Liver (tissue), 3 donors: Measurements from ENCODE around the gene RNASEH2A.

ENCODE experiments used
- ATF3 ChIP-seq: IDR thresholded peaks from 2 replicates; pipeline ENCODE4 v1.6.1; 2016; ENCODE audit warnings: antibody characterized with exemption
- CTCF ChIP-seq: fragments of 150-350 bp; IDR thresholded peaks from 2 replicates; pipeline ENCODE4 v1.5.1; 2017; ENCODE audit warnings: improper control_type of control experiment, low read depth, low read length; ENCODE audit not compliant: missing input control
- EGR1 ChIP-seq, 2 donors: IDR thresholded peaks; 2 replicates each; pipeline ENCODE4 v1.6.1; 2016 to 2018; ENCODE audit warnings: antibody characterized with exemption in 2 of 2, low read depth in 2 of 2
- FOXA1 ChIP-seq: IDR thresholded peaks from 2 replicates; pipeline ENCODE4 v1.6.1; 2016; ENCODE audit warnings: antibody characterized with exemption
- GABPA ChIP-seq, 2 donors: IDR thresholded peaks in 1 of 2; conservative IDR thresholded peaks in 1 of 2; 2 replicates each; pipeline ENCODE4 v1.6.1; 2016; ENCODE audit warnings: antibody characterized with exemption in 2 of 2, mild to moderate bottlenecking in 1 of 2, moderate library complexity in 1 of 2
- JUND ChIP-seq, 2 donors: IDR thresholded peaks; 2 replicates each; pipeline ENCODE4 v1.6.1; 2016; ENCODE audit warnings: antibody characterized with exemption in 2 of 2
- MAX ChIP-seq: IDR thresholded peaks from 2 replicates; pipeline ENCODE4 v1.6.1; 2016; ENCODE audit warnings: antibody characterized with exemption
- RAD21 ChIP-seq, 2 donors: IDR thresholded peaks; 2 replicates each; pipeline ENCODE4 v1.6.1; 2016; ENCODE audit warnings: antibody characterized with exemption in 2 of 2, mild to moderate bottlenecking in 2 of 2
- REST ChIP-seq: IDR thresholded peaks from 2 replicates; pipeline ENCODE4 v1.6.1; 2016; ENCODE audit warnings: antibody characterized with exemption, mild to moderate bottlenecking
- RXRA ChIP-seq, 2 donors: IDR thresholded peaks; 2 replicates each; pipeline ENCODE4 v1.6.1; 2017 to 2018; ENCODE audit warnings: antibody characterized with exemption in 2 of 2, mild to moderate bottlenecking in 1 of 2
- SP1 ChIP-seq: IDR thresholded peaks from 2 replicates; pipeline ENCODE4 v1.6.1; 2018; ENCODE audit warnings: antibody characterized with exemption, mild to moderate bottlenecking
- TAF1 ChIP-seq: conservative IDR thresholded peaks from 2 replicates; pipeline ENCODE4 v1.6.1; 2016; ENCODE audit warnings: antibody characterized with exemption, mild to moderate bottlenecking
- YY1 ChIP-seq: IDR thresholded peaks from 2 replicates; pipeline ENCODE4 v1.6.1; 2016; ENCODE audit warnings: antibody characterized with exemption, mild to moderate bottlenecking
- ZBTB33 ChIP-seq: IDR thresholded peaks from 2 replicates; pipeline ENCODE4 v1.6.1; 2016; ENCODE audit warnings: antibody characterized with exemption
- donor health status: healthy.
- donor health status: healthy.

- TF ChIP-seq CTCF (no peak), RXRA (IDR thresholded peaks at IDR 0.05) (peak; percentile 51 to 71), TAF1 (no peak), ZBTB33 (no peak), REST (no peak), ATF3 (no peak), YY1 (peak; percentile 15), FOXA1 (no peak), JUND (IDR thresholded peaks at IDR 0.05) (no peak), GABPA (IDR thresholded peaks at IDR 0.05 in 1 of 2, conservative IDR thresholded peaks at IDR 0.05 in 1 of 2) (peak in 1 of 2 donors; percentile 70), SP1 (no peak), EGR1 (IDR thresholded peaks at IDR 0.05; ENCODE audit: low read depth in 2 of 2) (peak in 1 of 2 donors; percentile 11), RAD21 (IDR thresholded peaks at IDR 0.05) (no peak), MAX (peak; percentile 43)
These were observed 14.1 kb upstream of the RNASEH2A start for GRCh38 chr19:12792051-12792852.
